K562 (cell line): ENCODE data around the gene KRT35. TPM values are rescaled to one million over a fixed set of nuclear protein-coding genes. Genes with fewer than 3 reads are reported as not detected.

Experiments
- ATAC-seq: fragments of 200-7000 bp; cut with Tn5 transposase; 3 replicates; pipeline ENCODE4 v1.9.1; 2020; ENCODE audit warnings: moderate library complexity
- BruUV-seq: library from RNA; stranded (reverse); fragments of 400-500 nt; replicated peaks from 2 replicates; lab custom pipeline; 2021; lab: Mats Ljungman, UMichigan
- CTCF ChIA-PET: fragments of 300-600 bp; formaldehyde crosslinking; extraction: SDS; loops from one replicate; lab custom pipeline; 2021; ENCODE audit warnings: low intra/inter-chr PET ratio; lab: Yijun Ruan, JAX
- POLR2A ChIA-PET: fragments of 300-600, 350-650 bp; sonication (Branson Sonifier 250); formaldehyde crosslinking; extraction: SDS; loops from one replicate; lab custom pipeline; 2021; ENCODE audit warnings: antibody characterized with exemption, inconsistent platforms; lab: Yijun Ruan, JAX
- DNase-seq, 4 experiments: peaks; one replicate each; pipeline versions ENCODE4 v3.0.0 to v3.0.0-alpha.2; 2011 to 2018; ENCODE audit warnings: low spot score in 3 of 4, mixed read lengths in 3 of 4; ENCODE audit errors: extremely low read depth in 1 of 4
- FAIRE-seq: peaks from 2 replicates; lab custom pipeline; 2011; peaks lifted over from hg19 to GRCh38; lab: Jason Lieb, UNC
- H2AFZ ChIP-seq: 2 replicates; pipeline ENCODE4 v1.6.0; 2011; ENCODE audit warnings: low read depth, low read length, control low read depth, inconsistent platforms
- H3K27ac ChIP-seq: fragments of 200-600 bp; 3 replicates; pipeline ENCODE4 v1.8.0; 2011; ENCODE audit warnings: low read depth, mild to moderate bottlenecking, control low read depth, inconsistent platforms, low read length, moderate library complexity, mixed read lengths; ENCODE audit errors: extremely low read depth
- H3K27me3 ChIP-seq, 2 experiments: fragments of 300-600 bp in 1 of 2; 2 replicates in 1 of 2; 3 replicates in 1 of 2; pipeline versions ENCODE4 v1.6.0 to v1.8.0; 2011; ENCODE audit warnings: inconsistent platforms in 2 of 2, low read length in 2 of 2, mild to moderate bottlenecking in 1 of 2, mixed read lengths in 1 of 2, moderate library complexity in 1 of 2; ENCODE audit not compliant: control insufficient read depth in 2 of 2, insufficient read depth in 2 of 2
- H3K36me3 ChIP-seq: fragments of 300-600 bp; 3 replicates; pipeline ENCODE4 v1.8.0; 2011; ENCODE audit warnings: mild to moderate bottlenecking, low read length, inconsistent platforms; ENCODE audit not compliant: control insufficient read depth, insufficient read depth
- H3K4me1 ChIP-seq, 2 experiments: fragments of 200-600 bp in 1 of 2; replicated peaks in 1 of 2; 2 replicates in 1 of 2; 3 replicates in 1 of 2; pipeline versions ENCODE4 v1.5.1 to v1.8.0; 2011; ENCODE audit warnings: inconsistent platforms in 2 of 2, low read length in 2 of 2, mild to moderate bottlenecking in 1 of 2, mixed read lengths in 1 of 2, moderate library complexity in 1 of 2; ENCODE audit not compliant: control insufficient read depth in 2 of 2, insufficient read depth in 2 of 2
- H3K4me2 ChIP-seq: 2 replicates; pipeline ENCODE4 v1.6.1; 2011; ENCODE audit warnings: low read length, control low read depth, inconsistent platforms, mixed read lengths; ENCODE audit not compliant: insufficient read depth
- H3K4me3 ChIP-seq: fragments of 200-600 bp; sonication (generic), shearing (Covaris generic); 2 replicates; pipeline ENCODE4 v1.5.1; 2016; ENCODE audit warnings: control low read depth, inconsistent platforms
- H3K79me2 ChIP-seq: fragments of 200-600 bp; 3 replicates; pipeline ENCODE4 v1.8.0; 2011; ENCODE audit warnings: low read length, inconsistent platforms; ENCODE audit not compliant: control insufficient read depth, insufficient read depth
- H3K9ac ChIP-seq, 2 experiments: 2 replicates each; pipeline versions ENCODE4 v1.6.0 to v1.6.1; 2011; ENCODE audit warnings: low read depth in 2 of 2, low read length in 2 of 2, control low read depth in 1 of 2, inconsistent platforms in 1 of 2, mild to moderate bottlenecking in 1 of 2, mixed read lengths in 1 of 2; ENCODE audit not compliant: insufficient read depth in 1 of 2
- H3K9me1 ChIP-seq: one replicate; pipeline ENCODE4 v1.6.0; 2011; ENCODE audit warnings: inconsistent platforms, mild to moderate bottlenecking, low read length, moderate library complexity; ENCODE audit not compliant: control insufficient read depth, insufficient read depth
- H3K9me3 ChIP-seq: replicated peaks from 2 replicates; pipeline ENCODE4 v1.5.1; 2011; ENCODE audit warnings: low read depth, low read length, inconsistent platforms; ENCODE audit not compliant: control insufficient read depth, insufficient read depth
- H4K20me1 ChIP-seq: replicated peaks from 2 replicates; pipeline ENCODE4 v1.6.1; 2011; ENCODE audit warnings: low read length, inconsistent platforms, mixed read lengths; ENCODE audit not compliant: control insufficient read depth, insufficient read depth
- RB1 ChIP-seq: fragments of 450-650 bp; IDR thresholded peaks from 2 replicates; pipeline ENCODE4 v1.6.1; 2017; ENCODE audit warnings: low read depth, mild to moderate bottlenecking
- ZNF583 ChIP-seq: fragments of 250-450 bp; sonication (Bioruptor Pico); IDR thresholded peaks from 2 replicates; pipeline ENCODE4 v1.4.0; 2020
- WGBS: fragments of 100-300 bp; shearing (Covaris generic); methylation state at CpG from one replicate; pipeline ENCODE4 v1.1.6; 2016; ENCODE audit warnings: low coverage, mixed read lengths; ENCODE audit not compliant: insufficient coverage; ENCODE audit errors: missing lambda C conversion rate; 5-methylcytosine and 5-hydroxymethylcytosine counted together
- in situ Hi-C: fragments of 300-500 bp; cut with MboI; formaldehyde crosslinking; loops from 4 replicates; pipeline ENCODE4 v1.15.0; 2018; ENCODE audit warnings: inconsistent platforms, mixed read lengths
- intact Hi-C: fragments of 100-400 bp; cut with micrococcal nuclease; formaldehyde crosslinking; loops from 2 replicates; pipeline ENCODE4 v1.14.2; 2022
- polyA plus RNA-seq, 8 experiments: library from polyadenylated mRNA; depleted of rRNA in 4 of 8; stranded (reverse) in 5 of 8; unstranded in 3 of 8; fragments of >200 nt; fragmentation: Nextera tagmentation in 2 of 8; fragmentation: Illumina TruSeq in 1 of 8; extraction: Ambion mirVana in 2 of 8; extraction: Trizol in 1 of 8; gene quantifications; 2 replicates each; pipeline versions ENCODE4 v1.2.1 to v1.2.3, GENCODE V29; 2011 to 2014; ENCODE audit warnings: inconsistent platforms in 1 of 8, missing spikeins in 1 of 8
- total RNA-seq, 7 experiments: library from RNA; depleted of rRNA in 6 of 7; stranded (reverse); fragments of >200 nt in 6 of 7; fragmentation: Illumina TruSeq in 2 of 7; extraction: Trizol in 2 of 7; gene quantifications; 2 replicates each; pipeline versions ENCODE4 v1.2.1 to v1.2.3, GENCODE V29; 2011 to 2021; ENCODE audit warnings: low replicate concordance in 1 of 7
- TF ChIP-seq, protein P1 (sequence below): sonication (generic); formaldehyde crosslinking; IDR thresholded peaks from 2 replicates; pipeline ENCODE4 v1.8.1; 2023; ENCODE audit warnings: mild to moderate bottlenecking, missing genetic modification reagents

KRT35 gene
- total and polyA plus RNA-seq, 9 of the 15 experiments (the other 6 are each of a cell fraction or from before 2014, with no cell fraction given) = not detected

DNA sequence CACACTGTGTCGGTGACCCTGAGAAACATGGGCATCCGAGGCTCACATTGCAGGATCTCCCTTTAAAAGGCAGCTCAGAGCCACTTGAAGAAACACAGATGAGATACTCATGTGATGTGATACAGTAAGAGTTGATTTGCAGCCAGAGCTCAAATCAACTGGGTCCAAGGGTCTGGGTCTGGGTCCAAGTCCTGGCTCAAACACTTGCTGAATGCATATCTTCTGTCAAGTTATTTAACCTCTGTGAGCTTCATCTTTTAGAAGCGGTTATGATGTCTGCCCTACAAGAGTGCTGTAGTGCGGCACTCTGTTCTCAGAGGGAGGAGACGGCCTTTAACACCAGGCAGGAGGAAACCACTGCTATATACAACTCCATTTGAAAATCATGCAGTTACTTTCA lies 46.5 kb downstream of the KRT35 start:
- WGBS = 0% methylated on average over 5 of the region's 5 CpGs
- ChIA-PET CTCF (no interaction called here), POLR2A (interaction anchor here (1.5 kb wide), 1 partner anchor 14 kb away, joined by 5 read pairs; no protein-coding TSS in a partner anchor)

DNA sequence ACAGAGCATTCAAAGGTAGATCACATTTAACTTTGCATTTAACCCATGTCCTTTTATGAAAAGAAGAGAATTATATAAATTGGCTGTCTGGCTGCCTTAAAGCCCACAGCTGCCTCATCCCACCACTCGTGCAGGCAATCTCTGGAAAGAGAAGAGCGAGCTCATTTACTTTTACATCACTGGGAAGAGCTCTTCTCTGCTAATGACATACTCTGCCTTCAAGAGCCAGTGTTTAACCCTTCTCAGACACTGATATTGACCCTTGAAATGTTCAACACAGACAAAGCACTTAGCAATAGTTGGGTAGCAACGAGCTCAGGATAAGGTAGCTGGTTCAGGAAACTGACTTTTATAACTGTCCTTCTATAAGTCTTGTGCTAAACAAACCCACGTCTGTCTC lies 46.9 kb downstream of the KRT35 start:
- no TSS peak for BruUV-seq
- Histone ChIP-seq H3K4me3 (no peak overlapping the region), H3K9me1 (no peaks in the 10 kb centered on the region), H2AFZ (no peak overlapping the region), H4K20me1 (no peaks in the 10 kb centered on the region), H3K4me2 (no peak overlapping the region), H3K36me3 (no peaks in the 10 kb centered on the region), H3K79me2 (no peaks in the 10 kb centered on the region), H3K9ac (no peak overlapping the region), H3K27me3 (peaks cover 2 to 32% of the 10 kb centered on the region in 2 experiments; a peak in 3 of 5 replicates), H3K9me3 (no peaks in the 10 kb centered on the region), H3K4me1 (no peaks in the 10 kb centered on the region), H3K27ac (no peak overlapping the region)
- FAIRE-seq (no peak), DNase-seq (no peak), ATAC-seq (no peak)
- intact Hi-C loops (no loop called here), in situ Hi-C loops (no loop called here)
- 0% methylated on average over 4 of the region's 4 CpGs for WGBS
- ChIA-PET POLR2A (interaction anchor here (1.5 kb wide), 1 partner anchor 15 kb away, joined by 5 read pairs; no protein-coding TSS in a partner anchor), CTCF (no interaction called here)
- TF ChIP-seq, protein P1, sequence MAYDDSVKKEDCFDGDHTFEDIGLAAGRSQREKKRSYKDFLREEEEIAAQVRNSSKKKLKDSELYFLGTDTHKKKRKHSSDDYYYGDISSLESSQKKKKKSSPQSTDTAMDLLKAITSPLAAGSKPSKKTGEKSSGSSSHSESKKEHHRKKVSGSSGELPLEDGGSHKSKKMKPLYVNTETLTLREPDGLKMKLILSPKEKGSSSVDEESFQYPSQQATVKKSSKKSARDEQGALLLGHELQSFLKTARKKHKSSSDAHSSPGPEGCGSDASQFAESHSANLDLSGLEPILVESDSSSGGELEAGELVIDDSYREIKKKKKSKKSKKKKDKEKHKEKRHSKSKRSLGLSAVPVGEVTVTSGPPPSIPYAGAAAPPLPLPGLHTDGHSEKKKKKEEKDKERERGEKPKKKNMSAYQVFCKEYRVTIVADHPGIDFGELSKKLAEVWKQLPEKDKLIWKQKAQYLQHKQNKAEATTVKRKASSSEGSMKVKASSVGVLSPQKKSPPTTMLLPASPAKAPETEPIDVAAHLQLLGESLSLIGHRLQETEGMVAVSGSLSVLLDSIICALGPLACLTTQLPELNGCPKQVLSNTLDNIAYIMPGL (CRISPR knock-in tag) = no peak

More for the DNA sequence above, 46.5 kb downstream of the KRT35 start:
- no peak for FAIRE-seq
- no TSS peak for BruUV-seq
- intact Hi-C loops (no loop called here), in situ Hi-C loops (no loop called here)
- Histone ChIP-seq H3K27me3 (peaks cover 2 to 35% of the 10 kb centered on the region in 2 experiments; a peak in 3 of 5 replicates), H3K4me3 (no peak overlapping the region), H4K20me1 (no peaks in the 10 kb centered on the region), H3K27ac (no peak overlapping the region), H3K4me1 (no peaks in the 10 kb centered on the region), H3K36me3 (no peaks in the 10 kb centered on the region), H3K4me2 (no peak overlapping the region), H3K9ac (no peak overlapping the region), H3K9me1 (no peaks in the 10 kb centered on the region)
- no peak for DNase-seq
- TF ChIP-seq RB1 (no peak), ZNF583 (no peak)
- TF ChIP-seq, all 486 proteins: peak for 0
- H3K9me3 ChIP-seq = no peaks in the 10 kb centered on the region
- no peak overlapping the region for H2AFZ ChIP-seq
- H3K79me2 ChIP-seq = no peaks in the 10 kb centered on the region
- ATAC-seq = no peak
